PC-9 (cell line): ENCODE measurements around the gene CFAP61. TPM values are rescaled to one million over a fixed set of nuclear protein-coding genes. Genes with fewer than 3 reads are reported as not detected.
A peak's percentile ranks its signal among the peaks of the same experiment; 100 is the strongest.

Experiments used
- BruUV-seq: library from RNA; stranded (reverse); fragments of 400-500 nt; replicated peaks from 2 replicates; lab custom pipeline; 2021; lab: Mats Ljungman, UMichigan
- CTCF ChIA-PET: fragments of 300-600 bp; sonication (Branson Sonifier 250); formaldehyde crosslinking; loops from one replicate; lab custom pipeline; 2022; ENCODE audit warnings: antibody characterized with exemption; lab: Charles Lee
- POLR2A ChIA-PET: fragments of 300-600 bp; sonication (Branson Sonifier 250); formaldehyde crosslinking; loops from one replicate; lab custom pipeline; 2022; ENCODE audit warnings: antibody characterized with exemption; ENCODE audit not compliant: unreplicated experiment; lab: Charles Lee
- DNase-seq, 2 experiments: peaks; one replicate each; pipeline versions ENCODE4 v3.0.0 to v3.0.0-alpha.2; 2015 to 2022; ENCODE audit warnings: mixed read lengths in 1 of 2
- H2AFZ ChIP-seq: fragments of 200-600 bp; sonication (generic); 2 replicates; pipeline ENCODE4 v1.8.1; 2017; ENCODE audit warnings: antibody characterized with exemption
- H3F3A ChIP-seq: fragments of 200-600 bp; sonication (generic); 2 replicates; pipeline ENCODE4 v1.8.1; 2017; ENCODE audit warnings: antibody characterized with exemption, mild to moderate bottlenecking, low read depth; ENCODE audit not compliant: insufficient read depth
- H3K27ac ChIP-seq: fragments of 200-600 bp; sonication (generic); 2 replicates; pipeline ENCODE4 v1.6.1; 2016; ENCODE audit warnings: mixed run types
- H3K27me3 ChIP-seq: fragments of 200-600 bp; sonication (generic); 2 replicates; pipeline ENCODE4 v1.6.1; 2016; ENCODE audit warnings: low read depth, mixed run types; ENCODE audit not compliant: insufficient read depth
- H3K36me3 ChIP-seq: fragments of 200-600 bp; sonication (generic); 2 replicates; pipeline ENCODE4 v1.6.1; 2016; ENCODE audit warnings: low read depth, mixed run types
- H3K4me1 ChIP-seq: fragments of 200-600 bp; sonication (generic); replicated peaks from 2 replicates; pipeline ENCODE4 v1.6.1; 2016; ENCODE audit warnings: mixed run types; ENCODE audit not compliant: insufficient read depth
- H3K4me2 ChIP-seq: fragments of 200-600 bp; sonication (generic); 2 replicates; pipeline ENCODE4 v1.6.1; 2017; ENCODE audit warnings: mixed run types
- H3K4me3 ChIP-seq: fragments of 200-600 bp; sonication (generic); 2 replicates; pipeline ENCODE4 v1.6.1; 2016; ENCODE audit warnings: mixed run types
- H3K79me2 ChIP-seq: fragments of 200-600 bp; sonication (generic); 2 replicates; pipeline ENCODE4 v1.6.1; 2017; ENCODE audit warnings: low read depth, mixed run types
- H3K9me2 ChIP-seq: fragments of 200-600 bp; sonication (generic); 2 replicates; pipeline ENCODE4 v1.8.1; 2017; ENCODE audit warnings: mild to moderate bottlenecking; ENCODE audit not compliant: insufficient read depth
- H3K9me3 ChIP-seq: fragments of 200-600 bp; sonication (generic); 2 replicates; pipeline ENCODE4 v1.8.1; 2016; ENCODE audit warnings: low read depth; ENCODE audit not compliant: insufficient read depth
- H4K20me1 ChIP-seq: fragments of 200-600 bp; sonication (generic); 2 replicates; pipeline ENCODE4 v1.8.1; 2017; ENCODE audit not compliant: insufficient read depth
- CTCF ChIP-seq: fragments of 200-600 bp; sonication (generic); conservative IDR thresholded peaks from 2 replicates; pipeline ENCODE4 v1.6.1; 2017; ENCODE audit warnings: mixed run types, antibody characterized with exemption, mild to moderate bottlenecking, moderate library complexity
- EZH2 ChIP-seq: fragments of 200-600 bp; sonication (generic); IDR thresholded peaks from 2 replicates; pipeline ENCODE4 v1.8.0; 2017; ENCODE audit warnings: antibody characterized with exemption, low read depth
- intact Hi-C: fragments of 100-400 bp; cut with micrococcal nuclease; formaldehyde crosslinking; loops from one replicate; pipeline ENCODE4 v1.10.0; 2022; ENCODE audit not compliant: unreplicated experiment
- total RNA-seq: library from RNA; stranded (reverse); gene quantifications from 2 replicates; pipeline ENCODE4 v1.2.3, GENCODE V29; 2021

CFAP61 gene
- total RNA-seq, 1 experiment from 2014 or later, result 2.6 TPM

GRCh38 chr20:20005342-20005741, 47.0 kb upstream of the CFAP61 start:
- no TSS peak for BruUV-seq
- intact Hi-C loops, result no loop called here
- CTCF ChIA-PET, result no interaction called here
- Histone ChIP-seq H3K27ac (no peak overlapping the region), H3K4me1 (peaks cover 14% of the 10 kb centered on the region), H3K9me2 (no peaks in the 10 kb centered on the region), H3K27me3 (no peaks in the 10 kb centered on the region), H3F3A (peaks cover 20% of the 10 kb centered on the region; the same call in 1 of the 2 replicates), H4K20me1 (no peaks in the 10 kb centered on the region), H3K4me2 (no peak overlapping the region), H3K36me3 (peaks cover 13% of the 10 kb centered on the region; the same call in 1 of the 2 replicates), H3K79me2 (no peaks in the 10 kb centered on the region; the same call in 1 of the 2 replicates), H2AFZ (no peak overlapping the region), H3K4me3 (no peak overlapping the region), H3K9me3 (no peaks in the 10 kb centered on the region)
- POLR2A ChIA-PET, result no interaction called here
- DNase-seq, result no peak
- TF ChIP-seq CTCF, result no peak
- TF ChIP-seq EZH2, result no peak

- Histone ChIP-seq H3K9me2 (no peaks in the 10 kb centered on the region), H3K79me2 (no peaks in the 10 kb centered on the region), H3K9me3 (no peaks in the 10 kb centered on the region), H4K20me1 (no peaks in the 10 kb centered on the region), H3K4me1 (peaks cover 8% of the 10 kb centered on the region; the same call in 1 of the 2 replicates), H3K36me3 (no peaks in the 10 kb centered on the region), H3K4me2 (no peak overlapping the region), H3F3A (peaks cover 2% of the 10 kb centered on the region; the same call in 1 of the 2 replicates), H3K27ac (no peak overlapping the region), H3K4me3 (no peak overlapping the region), H3K27me3 (no peaks in the 10 kb centered on the region), H2AFZ (no peak overlapping the region)
- no TSS peak for BruUV-seq
- intact Hi-C loops, result no loop called here
- ChIA-PET POLR2A (no interaction called here), CTCF (no interaction called here)
- no peak for DNase-seq
- TF ChIP-seq CTCF, result no peak
- no peak for TF ChIP-seq EZH2
Observed at GRCh38 chr20:20009784-20010253, 42.5 kb upstream of the CFAP61 start.

- Histone ChIP-seq H3K36me3 (no peaks in the 10 kb centered on the region), H2AFZ (no peak overlapping the region), H3K9me2 (no peaks in the 10 kb centered on the region), H3K4me3 (no peak overlapping the region), H3K4me1 (peaks cover 8% of the 10 kb centered on the region; the same call in 1 of the 2 replicates), H3K27me3 (no peaks in the 10 kb centered on the region), H3K79me2 (no peaks in the 10 kb centered on the region), H3K4me2 (peak overlapping the region; percentile 54), H3K27ac (peak overlapping the region; percentile 3; the same call in 1 of the 2 replicates), H3F3A (peaks cover 2% of the 10 kb centered on the region; the same call in 1 of the 2 replicates), H4K20me1 (no peaks in the 10 kb centered on the region), H3K9me3 (no peaks in the 10 kb centered on the region)
- ChIA-PET POLR2A (no interaction called here), CTCF (no interaction called here)
- TF ChIP-seq EZH2 (no peak), CTCF (no peak)
- BruUV-seq, result no TSS peak
- intact Hi-C loops, result no loop called here
- DNase-seq, result peak in 1 of 2 experiments; percentile 69
Observed at GRCh38 chr20:20010639-20011500, 41.5 kb upstream of the CFAP61 start.
